ENCODE data around the gene LMAN2.
"Not testable (repeated sequence)": the region's sequence is repeated elsewhere in the genome, so short reads cannot be mapped to it uniquely, and the experiment has no call there.

The LMAN2 gene

DNA sequence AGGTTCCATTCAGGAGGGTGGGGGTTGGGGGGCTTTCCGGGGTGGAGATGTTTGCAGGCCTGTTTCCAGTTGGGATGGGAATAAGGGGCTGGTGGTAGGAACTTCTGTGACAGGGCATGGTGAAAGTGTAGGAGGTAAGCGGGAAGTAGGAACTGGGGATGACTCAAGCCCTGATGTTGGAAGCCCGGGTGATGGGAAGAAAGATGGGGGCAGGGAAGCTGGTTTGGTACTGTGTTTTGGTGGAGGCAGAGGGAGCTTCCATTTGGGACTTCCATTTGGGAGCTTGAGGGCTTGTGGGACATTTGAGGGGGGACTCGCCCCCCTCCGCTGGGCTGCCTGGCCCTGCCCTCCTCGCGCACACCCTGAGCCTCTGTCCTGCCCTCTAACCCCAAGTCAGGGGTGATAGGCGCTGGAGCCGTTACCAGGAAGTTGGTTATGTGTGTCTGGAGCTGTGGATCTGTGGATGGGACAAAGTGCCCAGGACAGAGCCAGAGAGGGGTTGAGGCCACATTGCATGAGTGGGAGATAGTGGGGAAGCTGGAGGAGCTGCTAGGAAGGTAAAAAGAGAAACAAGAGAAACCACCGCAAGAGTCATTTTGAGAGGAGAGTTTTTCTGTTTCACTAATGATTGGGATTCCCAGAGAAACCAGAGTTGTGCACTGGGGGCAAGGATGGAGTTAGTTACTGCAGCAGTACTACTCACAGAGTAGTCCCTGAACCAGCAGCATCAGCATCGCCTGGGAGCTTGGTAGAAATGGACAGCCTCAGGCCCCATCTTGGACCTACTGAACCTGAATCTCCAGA, 12.9 kb upstream of the LMAN2 start:
- DNase-seq (ENCODE audit: low read depth in 2 of 2) = no peak

DNA sequence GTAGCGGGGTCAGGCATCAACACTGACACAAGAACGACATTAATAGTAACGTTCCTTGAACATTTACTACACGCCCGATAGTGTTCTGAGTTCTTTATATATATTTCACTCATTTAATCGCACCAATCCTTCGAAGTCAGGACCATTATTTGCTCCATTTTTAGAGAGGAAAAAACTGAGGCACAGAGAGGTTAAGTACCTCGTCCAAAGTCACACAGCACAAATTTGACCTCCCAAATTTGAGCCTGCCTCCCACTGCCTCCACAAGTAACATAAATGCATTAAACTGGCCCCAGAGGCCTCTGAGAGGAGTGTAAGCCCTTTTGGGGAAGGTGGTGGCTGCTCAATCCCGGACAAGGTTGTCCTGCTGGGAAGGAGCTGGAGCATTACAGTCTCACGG, 12.1 kb upstream of the LMAN2 start:
- no peak for DNase-seq (ENCODE audit: low read depth in 2 of 2)

GRCh38 chr5:177362610-177363507, 11.4 kb upstream of the LMAN2 start:
- peak; percentile 52 to 53 for DNase-seq (ENCODE audit: low read depth in 2 of 2)

- no peak for DNase-seq (ENCODE audit: low read depth in 2 of 2)
Measured at GRCh38 chr5:177362292-177362609, 10.8 kb upstream of the LMAN2 start.

- DNase-seq (ENCODE audit: low read depth in 2 of 2) = no peak
Measured at GRCh38 chr5:177361418-177362291, 10.2 kb upstream of the LMAN2 start.

- DNase-seq (ENCODE audit: low read depth in 2 of 2) = not testable (repeated sequence)
Measured at GRCh38 chr5:177360740-177361139, 9.3 kb upstream of the LMAN2 start.

GRCh38 chr5:177359860-177360259, 8.4 kb upstream of the LMAN2 start:
- DNase-seq (ENCODE audit: low read depth in 2 of 2) = no peak

DNA sequence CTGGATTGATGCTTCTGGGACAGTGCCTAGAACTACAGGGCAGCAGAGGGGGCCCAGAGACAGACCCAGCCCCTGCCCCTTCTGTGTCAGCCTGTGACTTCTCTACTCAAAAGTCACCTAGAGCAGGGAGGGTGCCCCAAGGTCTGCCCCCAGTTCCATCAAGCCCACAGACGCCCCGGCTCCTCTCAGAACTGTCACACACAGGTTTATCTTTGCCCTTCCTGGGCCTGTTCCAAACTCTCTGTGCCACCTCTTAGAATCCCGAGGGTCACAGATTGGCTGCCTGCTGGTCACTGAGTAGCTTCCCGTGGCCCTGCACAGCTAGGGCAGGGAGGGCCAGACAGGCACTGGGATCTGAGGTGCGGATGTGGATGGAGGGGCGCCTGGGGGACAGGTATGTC, 8.0 kb upstream of the LMAN2 start:
- no peak for DNase-seq (ENCODE audit: low read depth in 2 of 2)

DNA sequence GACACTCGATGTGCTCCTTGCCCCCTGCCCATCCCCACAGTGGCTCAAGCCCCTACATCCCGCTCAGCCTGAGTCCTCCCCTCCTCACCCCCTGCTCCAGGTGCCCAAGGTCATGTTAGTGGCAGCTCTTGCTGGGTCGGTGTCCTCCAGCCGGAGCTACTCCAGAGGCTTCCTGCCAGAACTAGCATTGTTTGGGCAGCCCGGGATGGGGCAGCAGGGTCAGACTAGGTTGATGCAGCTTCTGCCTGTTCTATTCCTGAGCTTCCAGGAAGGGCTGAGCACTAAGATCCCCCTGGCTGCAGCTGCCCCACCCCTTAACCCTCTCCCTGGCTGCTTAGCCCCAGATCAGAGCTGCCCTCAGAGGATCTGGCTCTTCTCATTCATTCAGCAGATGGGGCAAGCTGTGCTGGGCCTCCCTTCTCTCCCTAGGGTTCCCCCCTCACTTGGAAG, 6.9 kb upstream of the LMAN2 start:
- DNase-seq (ENCODE audit: low read depth in 2 of 2) = no peak

- peak; percentile 42 to 51 for DNase-seq (ENCODE audit: low read depth in 2 of 2)
Measured at GRCh38 chr5:177357459-177358351, 6.2 kb upstream of the LMAN2 start, which contains the start of gene RGS14. RGS14 (plus strand) TSS chr5:177357924; CDS start chr5:177358025, 101 bp downstream.

DNA sequence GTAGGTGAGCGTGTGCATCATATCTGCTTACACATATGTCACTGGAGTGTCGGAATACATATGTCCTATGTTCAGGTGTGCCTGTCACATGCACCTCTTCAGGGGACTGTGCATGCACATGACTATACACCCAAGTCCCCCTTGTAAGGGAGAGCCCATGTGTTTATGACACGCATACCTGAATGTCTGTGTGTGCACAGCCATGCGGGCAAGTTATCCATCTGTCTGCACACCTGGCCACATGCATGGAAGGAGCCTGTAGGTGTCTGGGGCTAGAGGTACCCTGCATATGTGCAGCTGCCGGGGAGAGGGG, 5.6 kb upstream of the LMAN2 start:
- DNase-seq (ENCODE audit: low read depth in 2 of 2) = no peak

DNA sequence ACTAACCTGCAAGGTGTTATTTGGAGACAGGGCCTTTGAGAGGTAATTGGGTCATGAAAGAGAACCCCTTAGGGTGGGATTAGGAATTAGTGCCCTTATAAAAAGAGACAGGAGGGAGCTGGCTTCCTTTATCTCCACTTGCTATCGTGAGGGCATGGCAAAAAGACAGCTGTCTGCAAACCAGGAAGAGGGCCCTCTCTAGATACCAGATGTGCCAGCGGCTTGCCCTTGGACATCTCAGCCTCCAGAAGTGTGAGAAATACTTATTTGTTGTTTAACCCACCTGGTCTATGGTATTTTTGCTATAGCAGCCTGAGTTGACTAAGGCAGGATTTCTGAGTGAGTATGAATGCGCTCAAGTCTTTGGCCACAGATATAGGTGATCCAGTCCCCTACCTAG, 5.3 kb upstream of the LMAN2 start:
- DNase-seq (ENCODE audit: low read depth in 2 of 2) = no peak

DNA sequence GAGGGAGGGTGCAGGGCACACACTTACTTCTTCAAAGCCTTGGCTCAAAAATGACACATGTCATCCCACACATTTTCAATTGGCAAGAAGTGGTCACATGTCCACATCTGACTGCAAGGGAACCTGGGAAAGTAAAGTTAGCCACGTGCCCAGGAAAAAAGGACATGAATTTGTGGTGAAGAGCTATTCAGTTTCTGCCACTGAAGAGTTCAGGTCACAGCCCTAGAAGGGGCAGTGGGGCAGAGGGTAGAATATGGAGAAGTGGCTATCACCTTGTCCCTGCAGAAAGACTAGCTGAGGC, 4.3 kb upstream of the LMAN2 start:
- no peak for DNase-seq (ENCODE audit: low read depth in 2 of 2)

DNA sequence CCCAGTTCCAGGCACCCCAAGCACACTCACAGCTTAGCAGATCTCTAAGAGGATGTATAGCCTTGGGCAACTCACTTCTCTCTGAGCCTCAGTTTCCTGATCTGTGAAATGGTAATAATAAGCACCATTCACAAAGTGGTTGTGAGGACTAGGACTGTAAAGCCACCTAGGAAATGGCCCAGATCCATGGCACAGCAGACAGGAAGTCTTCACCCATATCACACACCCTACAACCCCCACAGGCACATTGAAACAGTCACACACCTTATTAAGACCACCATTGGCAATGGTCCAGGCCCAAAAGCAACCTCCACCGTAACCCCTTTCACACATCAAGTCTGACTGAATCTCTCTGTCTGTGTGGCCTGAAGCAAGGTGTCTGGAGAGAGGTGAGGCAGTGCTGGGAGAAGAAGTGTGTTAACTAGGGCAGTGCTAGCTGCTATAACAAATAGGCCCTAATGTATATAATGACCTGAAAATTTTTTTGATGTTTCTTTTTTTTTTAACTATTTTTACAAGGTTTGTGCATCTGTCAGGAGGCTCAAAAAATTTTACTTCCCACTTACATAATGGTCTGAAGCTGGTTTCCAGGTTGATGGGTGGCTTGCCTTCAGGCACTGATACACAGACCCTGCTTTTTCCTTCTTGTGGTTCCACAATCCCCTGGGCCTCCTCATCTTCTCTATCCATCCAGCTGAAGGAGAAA, 3.8 kb upstream of the LMAN2 start:
- DNase-seq (ENCODE audit: low read depth in 2 of 2) = no peak

DNA sequence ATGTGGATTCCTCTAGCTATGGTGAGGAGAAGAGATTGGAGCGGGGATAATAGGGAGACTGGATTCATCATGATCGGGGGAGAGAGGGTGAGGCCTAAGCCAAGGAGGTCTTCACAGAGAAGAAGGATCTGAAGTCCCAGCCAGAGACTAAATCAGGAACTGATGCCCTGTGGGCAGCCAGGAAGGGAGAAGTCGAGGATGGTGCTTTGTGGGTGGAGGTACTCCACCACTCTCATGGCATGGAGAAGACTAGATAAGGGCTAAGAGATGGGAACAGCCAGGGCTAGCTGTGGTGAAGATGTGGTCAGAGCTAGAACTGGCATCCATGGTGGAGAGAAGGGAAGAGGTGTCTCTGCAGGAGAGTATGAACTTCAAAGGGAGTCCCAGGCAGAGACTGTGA, 3.2 kb upstream of the LMAN2 start:
- DNase-seq (ENCODE audit: low read depth in 2 of 2) = no peak

DNA sequence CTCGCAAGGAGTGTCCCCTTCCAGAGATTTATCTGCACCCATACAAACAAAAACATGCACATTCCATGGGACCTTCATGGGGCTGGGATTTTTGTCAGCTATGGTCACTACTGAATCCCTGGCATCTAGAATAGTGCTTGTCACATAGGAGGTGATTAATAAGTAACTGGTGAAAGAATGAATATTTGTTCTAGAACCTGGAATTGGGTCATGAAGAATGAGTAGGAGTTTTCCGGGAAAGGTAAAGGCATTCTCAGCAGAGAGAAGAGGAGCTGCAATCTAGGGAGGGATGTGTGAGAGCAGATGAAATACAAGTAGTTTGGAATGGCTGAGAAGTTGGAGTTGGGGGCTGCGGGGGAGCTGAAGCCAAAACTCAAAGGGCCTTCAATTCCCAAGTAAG, 2.8 kb upstream of the LMAN2 start:
- DNase-seq (ENCODE audit: low read depth in 2 of 2) = no peak

DNA sequence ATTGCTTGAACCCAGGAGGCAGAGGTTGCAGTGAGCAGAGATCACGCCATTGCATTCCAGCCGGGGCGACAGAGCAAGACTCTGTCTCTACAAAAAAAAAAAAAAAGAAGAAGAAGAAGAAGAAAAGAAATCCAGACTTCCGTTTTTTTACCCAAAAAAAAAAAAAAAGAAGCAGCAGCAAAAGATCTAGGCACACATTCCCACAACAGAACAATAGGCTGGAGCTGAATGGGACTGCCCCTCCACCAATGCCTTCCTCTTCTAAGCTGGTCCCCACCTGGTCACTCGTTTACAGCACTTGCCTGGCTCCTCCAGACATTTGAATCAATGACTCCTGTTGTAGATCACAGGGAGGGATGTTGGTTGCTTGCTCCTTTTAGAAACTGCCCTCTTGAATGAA, 1.6 kb upstream of the LMAN2 start:
- DNase-seq (ENCODE audit: low read depth in 2 of 2) = no peak

- no peak for DNase-seq (ENCODE audit: low read depth in 2 of 2)
Measured at GRCh38 chr5:177350776-177351391, 584 bp downstream of the LMAN2 start.

GRCh38 chr5:177349762-177350161, 1.7 kb downstream of the LMAN2 start:
- DNase-seq (ENCODE audit: low read depth in 2 of 2) = no peak

DNA sequence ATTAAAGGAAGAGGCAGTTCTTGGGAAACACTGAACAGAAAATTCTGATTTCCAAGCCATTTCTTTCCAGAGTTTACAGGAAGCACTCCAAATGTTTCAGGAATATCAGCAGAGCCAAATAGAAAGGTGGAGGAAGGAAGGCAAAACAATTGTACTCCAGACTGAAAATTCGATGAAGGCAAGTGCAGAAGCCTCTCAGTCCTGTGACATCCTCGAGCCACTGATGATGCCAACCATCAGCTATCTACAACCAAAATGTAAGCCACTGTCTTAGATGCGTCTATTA, 2.2 kb downstream of the LMAN2 start:
- DNase-seq (ENCODE audit: low read depth in 2 of 2) = no peak

DNA sequence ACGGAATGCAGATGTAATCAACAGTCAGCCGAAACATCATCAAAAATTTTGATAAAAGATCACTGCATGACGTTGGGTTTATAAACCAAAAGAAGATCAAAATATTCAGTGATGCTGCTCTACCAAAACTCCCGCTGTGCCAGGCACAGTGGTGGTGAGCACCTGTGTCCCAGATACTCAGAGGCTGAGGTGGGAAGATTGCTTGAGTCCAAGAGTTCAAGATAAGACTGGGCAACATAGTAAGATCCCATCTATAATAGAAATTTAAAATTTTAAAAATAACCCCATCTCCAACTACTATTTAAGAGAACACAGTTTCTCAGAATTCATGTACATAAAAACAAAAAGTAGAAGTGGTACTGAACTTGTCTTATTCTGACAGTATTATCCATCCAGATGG, 3.8 kb downstream of the LMAN2 start:
- DNase-seq (ENCODE audit: low read depth in 2 of 2) = no peak

Data from stimulated activated CD8-positive, alpha-beta memory T cell treated with anti-CD3 and anti-CD28 coated beads, Interleukin-15, amount 100 ng/mL, for 4 hours (primary cell).